HepG2 (cell line): Measurements from ENCODE around the gene CDK2AP2. TPM values are rescaled to one million over a fixed set of nuclear protein-coding genes. Genes with fewer than 3 reads are reported as not detected.

ENCODE experiments used
- ATAC-seq: fragments of 200-7000 bp; cut with Tn5 transposase; 3 replicates; pipeline ENCODE4 v1.9.1; 2020; ENCODE audit warnings: mild to moderate bottlenecking, moderate library complexity
- BruUV-seq: library from RNA; stranded (reverse); fragments of 400-500 nt; replicated peaks from 2 replicates; lab custom pipeline; 2021; lab: Mats Ljungman, UMichigan
- CTCF ChIA-PET: fragments of 300-600 bp; formaldehyde crosslinking; extraction: SDS; loops from one replicate; lab custom pipeline; 2021; ENCODE audit warnings: low total read pairs, inconsistent platforms, low intra/inter-chr PET ratio; lab: Yijun Ruan, JAX
- POLR2A ChIA-PET: fragments of 350-600 bp; sonication (Branson Sonifier 250); formaldehyde crosslinking; loops from one replicate; lab custom pipeline; 2020; ENCODE audit warnings: antibody characterized with exemption, inconsistent platforms; lab: Yijun Ruan, JAX
- DNase-seq: peaks from one replicate; pipeline ENCODE4 v3.0.0-alpha.2; 2015; ENCODE audit warnings: low spot score
- FAIRE-seq: peaks from 3 replicates; lab custom pipeline; 2011; peaks lifted over from hg19 to GRCh38; lab: Jason Lieb, UNC
- H2AFZ ChIP-seq: one replicate; pipeline ENCODE4 v1.6.1; 2011; ENCODE audit warnings: low read length, inconsistent platforms
- H3K27ac ChIP-seq: fragments of 300-600 bp; 3 replicates; pipeline ENCODE4 v1.8.0; 2011; ENCODE audit warnings: mixed run types, mild to moderate bottlenecking, mixed read lengths, low read length, inconsistent platforms; ENCODE audit not compliant: insufficient read depth; ENCODE audit errors: extremely low read length
- H3K27me3 ChIP-seq, 2 experiments: fragments of 200-600 bp in 1 of 2; 2 replicates in 1 of 2; 3 replicates in 1 of 2; pipeline versions ENCODE4 v1.6.0 to v1.8.0; 2011; ENCODE audit warnings: low read length in 2 of 2, mild to moderate bottlenecking in 2 of 2, moderate library complexity in 2 of 2, inconsistent platforms in 1 of 2; ENCODE audit not compliant: insufficient read depth in 2 of 2, control insufficient read depth in 1 of 2
- H3K36me3 ChIP-seq, 2 experiments: fragments of 200-600 bp in 1 of 2; replicated peaks in 1 of 2; 2 replicates in 1 of 2; 3 replicates in 1 of 2; pipeline versions ENCODE4 v1.5.1 to v1.8.0; 2011; ENCODE audit warnings: low read length in 2 of 2, inconsistent platforms in 1 of 2; ENCODE audit not compliant: insufficient read depth in 2 of 2, control insufficient read depth in 1 of 2
- H3K4me1 ChIP-seq: 2 replicates; pipeline ENCODE4 v1.5.1; 2012; ENCODE audit warnings: low read length, inconsistent platforms; ENCODE audit not compliant: insufficient read depth
- H3K4me2 ChIP-seq: 2 replicates; pipeline ENCODE4 v1.6.0; 2011; ENCODE audit warnings: low read depth, low read length, inconsistent platforms
- H3K4me3 ChIP-seq, 3 experiments: fragments of 200-600 bp in 1 of 3; sonication (generic), shearing (Covaris generic) in 1 of 3; replicated peaks in 1 of 3; 2 replicates each; pipeline ENCODE4 v1.5.1; 2011 to 2016; ENCODE audit warnings: low read length in 3 of 3, inconsistent platforms in 2 of 3, low read depth in 2 of 3, mild to moderate bottlenecking in 2 of 3, control low read depth in 1 of 3, mixed read lengths in 1 of 3; ENCODE audit not compliant: insufficient read depth in 1 of 3
- H3K79me2 ChIP-seq: one replicate; pipeline ENCODE4 v1.6.1; 2011; ENCODE audit warnings: low read length, inconsistent platforms; ENCODE audit not compliant: insufficient read depth
- H3K9ac ChIP-seq: 2 replicates; pipeline ENCODE4 v1.6.0; 2011; ENCODE audit warnings: mild to moderate bottlenecking, low read depth, low read length, inconsistent platforms; ENCODE audit not compliant: insufficient read depth
- H3K9me3 ChIP-seq: 2 replicates; pipeline ENCODE4 v1.5.1; 2012; ENCODE audit warnings: mild to moderate bottlenecking, low read length
- H4K20me1 ChIP-seq: 2 replicates; pipeline ENCODE4 v1.6.0; 2011; ENCODE audit warnings: inconsistent platforms, mild to moderate bottlenecking, low read length, moderate library complexity; ENCODE audit not compliant: insufficient read depth
- HOXA5 ChIP-seq: sonication (generic); formaldehyde crosslinking; IDR thresholded peaks from 2 replicates; pipeline ENCODE4 v1.4.0; 2020; ENCODE audit warnings: missing genetic modification reagents
- KLF13 ChIP-seq: sonication (generic); formaldehyde crosslinking; IDR thresholded peaks from 2 replicates; pipeline ENCODE4 v1.4.0; 2020; ENCODE audit warnings: mild to moderate bottlenecking, missing genetic modification reagents
- MXD3 ChIP-seq: IDR thresholded peaks from 2 replicates; pipeline ENCODE4 v1.6.1; 2016; ENCODE audit warnings: mild to moderate bottlenecking, missing biosample characterization, missing genetic modification reagents
- PHB2 ChIP-seq: fragments of 450-650 bp; IDR thresholded peaks from 2 replicates; pipeline ENCODE4 v1.6.1; 2018; ENCODE audit not compliant: partially characterized antibody
- SPEN ChIP-seq: sonication (generic); formaldehyde crosslinking; IDR thresholded peaks from 2 replicates; pipeline ENCODE4 v1.5.1; 2020; ENCODE audit warnings: low read depth, mild to moderate bottlenecking, missing genetic modification reagents
- ZBTB10 ChIP-seq: sonication (generic); formaldehyde crosslinking; IDR thresholded peaks from 2 replicates; pipeline ENCODE4 v1.4.0; 2020; ENCODE audit warnings: missing genetic modification reagents, borderline replicate concordance
- ZBTB4 ChIP-seq: sonication (generic); formaldehyde crosslinking; IDR thresholded peaks from 2 replicates; pipeline ENCODE4 v1.4.0; 2020; ENCODE audit warnings: missing genetic modification reagents, mild to moderate bottlenecking, borderline replicate concordance
- ZC3H13 ChIP-seq: sonication (generic); formaldehyde crosslinking; IDR thresholded peaks from 2 replicates; pipeline ENCODE4 v1.8.1; 2023; ENCODE audit warnings: mild to moderate bottlenecking, missing genetic modification reagents, moderate library complexity
- ZFY ChIP-seq: sonication (generic); formaldehyde crosslinking; IDR thresholded peaks from 2 replicates; pipeline ENCODE4 v1.4.0; 2020; ENCODE audit warnings: missing genetic modification reagents
- ZMAT5 ChIP-seq: sonication (generic); formaldehyde crosslinking; IDR thresholded peaks from 2 replicates; pipeline ENCODE4 v1.5.0; 2020; ENCODE audit warnings: mild to moderate bottlenecking, low read depth, missing genetic modification reagents, borderline replicate concordance
- ZNF281 ChIP-seq: sonication (generic); formaldehyde crosslinking; IDR thresholded peaks from 2 replicates; pipeline ENCODE4 v1.4.0; 2020; ENCODE audit warnings: missing genetic modification reagents, borderline replicate concordance
- ZNF484 ChIP-seq: sonication (generic); formaldehyde crosslinking; IDR thresholded peaks from 2 replicates; pipeline ENCODE4 v1.5.1; 2020; ENCODE audit warnings: mild to moderate bottlenecking, low read depth, missing genetic modification reagents, borderline replicate concordance
- ZNF614 ChIP-seq: IDR thresholded peaks from 2 replicates; pipeline ENCODE4 v1.6.1; 2018; ENCODE audit warnings: missing biosample characterization, missing genetic modification reagents, inconsistent platforms, borderline replicate concordance
- ZNF615 ChIP-seq: sonication (generic); formaldehyde crosslinking; IDR thresholded peaks from 2 replicates; pipeline ENCODE4 v1.5.0; 2020; ENCODE audit warnings: mild to moderate bottlenecking, missing genetic modification reagents, borderline replicate concordance
- ZNF644 ChIP-seq: IDR thresholded peaks from 2 replicates; pipeline ENCODE4 v1.6.1; 2016; ENCODE audit warnings: low read depth
- ZNF709 ChIP-seq: sonication (generic); formaldehyde crosslinking; IDR thresholded peaks from 2 replicates; pipeline ENCODE4 v1.5.0; 2020; ENCODE audit warnings: mild to moderate bottlenecking, missing genetic modification reagents
- WGBS: methylation state at CpG from one replicate; pipeline ENCODE4 v1.1.6; 2017; ENCODE audit warnings: low lambda C conversion rate; 5-methylcytosine and 5-hydroxymethylcytosine counted together
- in situ Hi-C: cut with HindIII; loops from 2 replicates; pipeline ENCODE4 v1.10.0; 2017; ENCODE audit warnings: low pct_unique_long_range_greater_than_20kb; ENCODE audit not compliant: extremely low pct_ligation_motif_present
- intact Hi-C: fragments of 100-400 bp; cut with micrococcal nuclease; formaldehyde crosslinking; loops from one replicate; pipeline ENCODE4 v1.10.0; 2022; ENCODE audit not compliant: unreplicated experiment
- polyA plus RNA-seq, 8 experiments: library from polyadenylated mRNA; depleted of rRNA in 3 of 8; stranded (reverse) in 7 of 8; unstranded in 1 of 8; fragments of >200 nt; fragmentation: Illumina TruSeq in 4 of 8; extraction: Trizol in 4 of 8; gene quantifications; 2 replicates each; pipeline versions ENCODE4 v1.2.1 to v1.2.3, GENCODE V29; 2011 to 2016; ENCODE audit warnings: low read depth in 4 of 8, missing spikeins in 1 of 8, mixed read lengths in 1 of 8; ENCODE audit not compliant: insufficient read depth in 1 of 8
- total RNA-seq, 5 experiments: library from RNA; depleted of rRNA; stranded (reverse); fragments of >200 nt; fragmentation: Illumina TruSeq; extraction: Trizol; gene quantifications; 2 replicates each; pipeline ENCODE4 v1.2.3, GENCODE V29; 2016; ENCODE audit warnings: low read depth in 1 of 5

Gene CDK2AP2
- total and polyA plus RNA-seq, 2 of the 13 experiments (the other 11 are each of a cell fraction or from before 2014, with no cell fraction given) = 15.0 to 23.2 TPM

- no peaks in the 10 kb centered on the region for H3K4me1 ChIP-seq
- 37% methylated on average over 2 of the region's 2 CpGs for WGBS
- TF ChIP-seq ZC3H13 (CRISPR knock-in tag) (no peak), ZBTB4 (CRISPR knock-in tag) (no peak), ZNF614 (CRISPR knock-in tag) (no peak), ZNF615 (CRISPR knock-in tag) (no peak), HOXA5 (no peak), ZMAT5 (no peak), ZBTB10 (CRISPR knock-in tag) (no peak), ZNF709 (CRISPR knock-in tag) (no peak), ZNF484 (CRISPR knock-in tag) (no peak), ZNF644 (CRISPR knock-in tag) (no peak), SPEN (CRISPR knock-in tag) (no peak), ZNF281 (CRISPR knock-in tag) (no peak), ZFY (no peak), MXD3 (CRISPR knock-in tag) (no peak), PHB2 (no peak), KLF13 (no peak)
- no peak for FAIRE-seq
- no peaks in the 10 kb centered on the region for H3K27me3 ChIP-seq
- BruUV-seq = no TSS peak
- in situ Hi-C loops = no loop called here
- ChIA-PET POLR2A (no interaction called here), CTCF (no interaction called here)
- peaks cover 24% of the 10 kb centered on the region for H3K9me3 ChIP-seq
- no peaks in the 10 kb centered on the region for H4K20me1 ChIP-seq
- no peak for ATAC-seq
- no peak overlapping the region for H3K4me3 ChIP-seq
- H3K9ac ChIP-seq = no peak overlapping the region
- H3K36me3 ChIP-seq = no peaks in the 10 kb centered on the region
- H3K4me2 ChIP-seq = no peak overlapping the region
- H2AFZ ChIP-seq = no peak overlapping the region
- no peak overlapping the region for H3K27ac ChIP-seq
- DNase-seq = no peak
- H3K79me2 ChIP-seq = no peaks in the 10 kb centered on the region
- intact Hi-C loops = no loop called here
Measured at GRCh38 chr11:67532889-67533288, 24.9 kb upstream of the CDK2AP2 start.
